A673 (cell line): ENCODE measurements around the gene EEF2K.
"Not testable (repeated sequence)": the region's sequence is repeated elsewhere in the genome, so short reads cannot be mapped to it uniquely, and the experiment has no call there.

Experiments used
- EZH2 ChIP-seq: fragments of 200-600 bp; sonication (generic); IDR thresholded peaks from 2 replicates; pipeline ENCODE4 v1.6.1; 2017; ENCODE audit warnings: borderline replicate concordance, low read depth, mild to moderate bottlenecking, mixed read lengths, antibody characterized with exemption, low read length; ENCODE audit not compliant: poor library complexity, severe bottlenecking
- TF ChIP-seq, protein P1 (sequence below): fragments of 300-800, 200-600 bp; sonication (generic); conservative IDR thresholded peaks from 2 replicates; pipeline ENCODE4 v1.5.1; 2017; ENCODE audit warnings: low read depth, mild to moderate bottlenecking, antibody characterized with exemption, low read length, moderate library complexity, mixed read lengths

GRCh38 chr16:22196559-22197168 lies 9.4 kb upstream of the EEF2K start:
- not testable (repeated sequence) for TF ChIP-seq EZH2
- TF ChIP-seq, protein P1, sequence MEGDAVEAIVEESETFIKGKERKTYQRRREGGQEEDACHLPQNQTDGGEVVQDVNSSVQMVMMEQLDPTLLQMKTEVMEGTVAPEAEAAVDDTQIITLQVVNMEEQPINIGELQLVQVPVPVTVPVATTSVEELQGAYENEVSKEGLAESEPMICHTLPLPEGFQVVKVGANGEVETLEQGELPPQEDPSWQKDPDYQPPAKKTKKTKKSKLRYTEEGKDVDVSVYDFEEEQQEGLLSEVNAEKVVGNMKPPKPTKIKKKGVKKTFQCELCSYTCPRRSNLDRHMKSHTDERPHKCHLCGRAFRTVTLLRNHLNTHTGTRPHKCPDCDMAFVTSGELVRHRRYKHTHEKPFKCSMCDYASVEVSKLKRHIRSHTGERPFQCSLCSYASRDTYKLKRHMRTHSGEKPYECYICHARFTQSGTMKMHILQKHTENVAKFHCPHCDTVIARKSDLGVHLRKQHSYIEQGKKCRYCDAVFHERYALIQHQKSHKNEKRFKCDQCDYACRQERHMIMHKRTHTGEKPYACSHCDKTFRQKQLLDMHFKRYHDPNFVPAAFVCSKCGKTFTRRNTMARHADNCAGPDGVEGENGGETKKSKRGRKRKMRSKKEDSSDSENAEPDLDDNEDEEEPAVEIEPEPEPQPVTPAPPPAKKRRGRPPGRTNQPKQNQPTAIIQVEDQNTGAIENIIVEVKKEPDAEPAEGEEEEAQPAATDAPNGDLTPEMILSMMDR, result not testable (repeated sequence)
